ENCODE data around the gene AHCYL1.

AHCYL1 gene

DNA sequence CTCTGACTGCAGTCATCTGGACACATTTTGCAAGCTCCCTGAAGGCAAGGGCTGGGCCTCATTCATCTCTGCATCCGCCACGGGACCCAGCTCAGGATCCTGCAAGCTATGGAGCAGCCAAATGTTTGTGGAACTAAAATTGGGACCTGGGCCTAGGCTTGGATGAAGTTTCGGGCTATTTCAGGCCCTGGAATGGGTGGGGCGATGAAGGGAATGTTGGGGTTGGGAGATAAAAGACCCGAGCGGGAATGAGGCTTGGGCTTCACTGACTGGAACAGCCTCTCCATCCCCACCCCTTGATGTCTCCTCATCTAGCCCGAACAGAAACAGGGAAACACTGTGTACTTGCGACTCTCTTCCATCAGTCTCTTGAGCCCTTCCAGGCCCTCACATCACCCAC lies 7.3 kb upstream of the AHCYL1 start:
- DNase-seq = no peak

DNA sequence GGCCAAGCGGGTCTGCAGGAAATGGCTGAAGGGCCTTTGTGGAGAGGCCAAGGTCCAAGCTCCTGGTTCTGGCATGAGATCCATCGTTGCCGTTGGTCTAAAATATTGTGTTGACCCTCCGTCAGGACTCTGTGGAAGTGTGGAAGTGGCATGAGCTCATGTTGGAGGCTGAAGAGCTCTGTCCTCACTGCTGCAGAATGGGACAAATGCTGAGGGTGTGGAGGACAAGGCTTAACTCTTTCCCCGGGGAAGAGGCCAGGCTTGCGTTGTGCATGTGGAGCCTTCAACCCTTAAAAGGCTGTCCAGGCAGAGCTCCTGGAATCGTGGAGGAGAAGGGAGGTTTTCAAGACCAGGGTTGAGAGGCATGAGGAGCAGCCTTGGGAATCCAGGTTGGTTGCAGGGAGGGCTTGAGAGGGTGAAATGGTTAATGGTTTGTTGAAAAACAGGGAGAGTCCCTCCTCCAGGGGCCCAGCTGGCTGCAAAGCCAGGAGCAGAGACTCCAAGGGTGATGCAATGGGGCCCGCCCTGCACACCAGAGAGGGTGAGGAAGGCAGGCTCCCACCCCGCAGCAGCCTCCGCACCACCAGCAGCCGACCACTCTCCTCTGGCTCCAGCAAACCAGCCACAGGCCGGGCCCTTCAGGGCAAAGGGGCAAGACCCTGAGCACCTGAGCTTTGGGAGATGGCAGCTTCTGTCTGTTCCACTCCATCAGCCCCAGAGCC lies 6.7 kb upstream of the AHCYL1 start:
- no peak for DNase-seq

DNA sequence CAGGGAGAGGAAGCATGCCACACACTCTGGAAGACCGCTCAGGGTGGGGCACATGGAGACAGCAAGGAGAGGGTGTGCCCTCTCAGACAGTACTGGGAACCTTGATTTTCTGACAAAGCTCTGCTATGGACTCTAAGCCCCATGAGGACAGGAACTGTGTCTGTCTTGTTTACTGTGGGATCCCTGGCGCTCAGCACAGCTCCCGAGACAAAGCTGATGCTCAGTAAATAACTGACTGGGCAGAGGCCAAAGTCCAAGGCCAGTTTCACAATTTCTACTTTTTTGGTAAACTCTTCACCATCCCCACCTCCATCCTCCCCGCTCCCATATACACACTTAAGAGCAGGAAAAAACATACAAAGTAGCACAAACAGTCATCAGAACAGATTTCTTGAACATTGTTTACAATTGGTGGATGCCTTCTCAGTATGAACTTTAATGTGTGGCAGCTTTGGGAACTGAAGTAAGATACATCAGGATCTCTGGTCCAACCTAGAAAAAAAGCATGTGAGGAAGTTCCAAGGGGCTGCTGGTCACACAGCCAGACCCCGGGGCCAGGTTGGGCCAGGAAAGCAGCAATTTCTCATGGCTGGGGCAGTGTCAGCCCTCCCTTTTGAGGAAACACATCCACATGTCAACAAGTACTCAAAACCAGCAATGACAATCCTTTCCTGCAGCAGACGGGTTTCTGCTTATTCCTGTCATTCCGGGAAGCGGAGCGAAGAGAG lies 5.6 kb upstream of the AHCYL1 start:
- DNase-seq = no peak

DNA sequence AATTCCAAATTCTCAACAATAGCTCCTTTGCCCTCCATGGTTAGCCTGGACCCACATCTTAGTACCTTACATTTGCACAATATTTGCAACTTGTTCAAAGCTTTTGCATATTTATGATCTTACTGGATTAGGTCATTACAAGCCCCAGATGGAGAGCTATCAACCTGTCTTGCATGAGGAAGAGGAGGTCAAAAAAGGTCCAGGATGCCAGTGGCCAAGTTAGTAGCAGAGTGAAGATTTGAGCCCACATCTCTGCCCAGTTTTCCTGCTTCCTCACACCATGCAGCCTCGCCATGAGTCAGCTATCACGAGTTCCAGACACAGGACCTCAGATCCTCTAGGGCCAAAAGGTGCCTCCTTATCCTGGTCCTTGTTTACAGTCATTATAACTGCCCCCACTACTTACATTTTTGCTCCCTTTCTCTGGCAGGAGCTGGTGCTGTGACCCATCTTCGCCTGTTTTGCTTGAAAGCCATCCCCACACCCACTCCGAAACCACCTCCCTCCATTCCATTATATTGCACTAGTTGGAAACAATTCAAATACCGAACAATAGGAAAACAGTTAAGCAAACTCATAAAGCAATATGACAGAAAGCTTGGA lies 5.0 kb upstream of the AHCYL1 start:
- no peak for DNase-seq

DNA sequence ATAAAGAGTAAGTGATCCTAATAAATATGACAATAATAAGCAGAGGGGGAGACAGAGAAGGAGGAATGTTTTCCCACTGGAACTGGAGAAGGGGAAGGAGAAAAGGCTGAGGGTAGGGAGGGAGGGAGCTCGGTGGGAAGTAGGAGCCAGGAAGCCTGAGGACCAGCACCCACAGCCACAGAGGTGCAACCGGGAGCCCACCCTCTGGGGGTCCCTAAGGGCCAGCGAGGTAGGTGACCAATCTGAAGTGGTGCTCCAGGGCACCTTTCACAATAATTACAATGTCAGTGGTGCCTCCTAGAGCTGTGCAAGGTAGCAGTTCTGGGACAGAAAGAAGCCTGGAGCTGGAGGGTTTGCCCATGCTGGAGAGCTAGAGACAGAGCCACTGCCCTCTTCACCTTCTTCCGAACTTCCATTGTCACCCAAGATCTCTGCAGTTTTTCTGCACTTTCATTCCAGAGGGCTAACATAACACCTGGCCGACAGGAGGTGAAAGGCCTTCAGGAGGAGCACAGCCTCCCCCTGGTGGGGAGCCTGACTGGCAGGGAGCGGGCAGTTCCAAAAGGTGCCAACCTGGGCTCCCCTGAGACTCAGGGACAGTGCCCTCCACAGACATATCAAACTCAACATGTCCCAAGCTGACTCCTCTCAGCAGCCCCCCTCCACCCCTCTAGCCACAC lies 4.1 kb upstream of the AHCYL1 start:
- DNase-seq = no peak

DNA sequence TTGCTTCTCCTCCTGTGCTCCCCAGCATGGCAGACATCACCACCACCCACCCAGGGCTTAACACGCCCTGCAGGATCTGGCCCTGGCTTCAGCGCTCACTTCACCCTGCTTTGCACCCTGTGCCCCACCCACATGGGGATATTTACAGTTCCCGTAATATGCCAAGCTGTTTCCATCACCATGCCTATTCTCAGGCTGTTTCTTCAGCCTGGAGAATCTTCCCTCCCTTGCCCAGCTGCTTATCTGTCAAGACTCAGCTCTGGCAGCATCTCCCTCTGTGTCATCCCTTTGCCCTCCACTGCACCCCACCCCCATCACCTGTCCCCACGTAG lies 3.6 kb upstream of the AHCYL1 start:
- DNase-seq = no peak

DNA sequence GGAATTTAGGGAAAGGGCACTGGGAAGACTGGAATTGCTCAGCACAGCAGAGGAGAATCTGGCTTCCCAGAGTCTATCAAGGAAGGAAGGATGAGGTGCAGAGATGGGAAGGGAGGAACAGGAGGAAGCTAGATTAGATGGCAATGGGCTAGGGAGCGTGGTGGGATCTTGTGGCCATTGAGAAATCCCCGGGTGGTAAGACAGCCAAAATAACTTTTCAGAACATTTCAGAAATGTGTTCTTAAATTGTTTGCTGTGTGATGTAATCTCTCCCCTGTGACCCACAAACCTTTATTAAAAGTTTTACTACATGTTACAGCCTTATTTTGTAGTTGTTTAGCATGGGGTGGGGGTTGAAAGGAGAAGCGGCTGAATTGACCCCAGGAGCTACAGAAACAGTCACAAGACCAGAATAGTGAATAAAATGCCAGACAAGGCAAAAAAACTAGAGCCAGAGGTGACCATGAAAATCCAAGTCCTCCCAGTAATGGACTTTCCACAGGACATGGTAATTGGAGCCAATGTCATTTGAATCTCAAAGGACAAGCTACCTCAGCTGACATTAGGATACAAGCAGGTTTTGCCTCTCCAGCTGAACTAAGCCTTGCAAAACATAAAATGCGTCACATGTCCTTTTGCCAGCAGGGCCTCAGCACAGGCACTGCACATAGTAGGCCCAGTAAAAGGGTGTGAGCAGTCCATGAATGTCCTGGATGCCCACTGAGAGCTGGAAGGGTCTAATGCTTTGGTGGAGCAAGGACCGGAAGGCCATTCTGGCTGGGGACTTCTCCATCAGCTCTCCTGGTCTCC lies 980 bp upstream of the AHCYL1 start:
- DNase-seq = no peak

DNA sequence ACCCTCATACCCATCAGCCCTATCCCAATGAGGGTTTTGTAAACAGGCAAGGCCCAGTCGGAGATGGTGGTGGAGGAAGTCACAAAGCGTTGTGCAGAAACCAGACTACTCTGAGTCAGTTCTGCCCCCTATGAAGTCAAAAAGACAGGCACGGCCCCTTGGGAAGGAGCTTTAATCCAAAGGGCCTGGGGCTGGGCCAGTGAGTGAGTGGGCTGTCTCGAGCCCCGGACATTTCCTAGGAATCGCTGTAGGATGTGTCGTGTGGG lies 442 bp upstream of the AHCYL1 start:
- no peak for DNase-seq

DNA sequence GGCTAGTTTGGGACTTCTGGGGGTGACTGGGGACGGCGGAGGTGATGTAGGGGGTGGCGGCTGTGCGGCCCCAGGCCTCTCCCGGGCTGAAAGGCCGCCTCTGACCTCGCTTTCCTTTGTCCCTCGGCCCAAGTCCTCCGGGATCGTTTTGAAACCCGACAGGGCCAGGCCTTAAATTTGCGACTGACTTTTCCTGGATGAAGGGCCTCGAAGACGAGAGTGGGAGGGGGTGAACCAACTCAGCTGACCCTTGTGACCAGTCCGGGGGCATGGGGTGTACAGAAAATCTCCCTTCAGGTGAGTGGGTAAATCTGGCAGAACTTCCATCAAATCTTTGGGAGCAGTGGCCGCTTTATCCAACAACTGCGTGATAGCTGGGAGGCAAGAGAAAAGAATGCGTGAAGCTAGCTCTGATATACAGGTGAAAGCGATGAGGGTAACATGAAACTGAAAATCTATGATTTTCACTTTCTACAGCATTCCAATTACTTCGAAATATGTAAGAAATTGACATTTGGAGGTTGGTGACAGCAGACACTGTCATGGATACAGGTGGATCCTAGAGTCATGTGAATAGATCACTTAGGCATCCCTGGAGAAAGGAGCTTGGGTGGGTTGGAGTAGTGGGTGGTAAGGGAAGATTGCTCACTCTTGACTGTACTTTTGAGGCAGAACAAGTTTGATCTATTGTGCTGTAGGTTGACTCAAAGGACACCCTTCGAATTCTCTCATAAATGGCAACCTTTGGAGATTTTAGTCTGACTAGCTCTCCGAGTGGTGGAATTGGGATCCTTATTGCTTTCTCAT lies 885 bp downstream of the AHCYL1 start:
- no peak for DNase-seq

DNA sequence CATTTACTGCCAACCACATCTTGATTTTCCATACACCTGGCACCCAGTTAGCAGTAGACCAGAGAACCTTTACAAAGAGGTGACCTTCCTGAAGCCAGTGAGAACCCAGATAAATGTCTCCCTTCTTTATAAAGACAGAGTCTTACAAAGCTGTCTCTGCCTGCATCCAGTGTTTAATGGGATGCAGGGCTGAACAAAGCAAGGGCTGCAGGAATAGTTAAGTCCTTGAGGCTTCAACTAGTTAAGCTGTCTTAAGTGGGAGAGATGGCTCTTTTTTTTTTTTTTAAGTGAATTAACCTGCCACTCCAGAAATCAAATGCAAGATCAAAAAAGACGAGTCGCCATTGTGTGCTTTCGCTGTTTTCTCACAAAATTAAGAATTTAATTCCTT lies 1.5 kb downstream of the AHCYL1 start:
- DNase-seq = no peak

DNA sequence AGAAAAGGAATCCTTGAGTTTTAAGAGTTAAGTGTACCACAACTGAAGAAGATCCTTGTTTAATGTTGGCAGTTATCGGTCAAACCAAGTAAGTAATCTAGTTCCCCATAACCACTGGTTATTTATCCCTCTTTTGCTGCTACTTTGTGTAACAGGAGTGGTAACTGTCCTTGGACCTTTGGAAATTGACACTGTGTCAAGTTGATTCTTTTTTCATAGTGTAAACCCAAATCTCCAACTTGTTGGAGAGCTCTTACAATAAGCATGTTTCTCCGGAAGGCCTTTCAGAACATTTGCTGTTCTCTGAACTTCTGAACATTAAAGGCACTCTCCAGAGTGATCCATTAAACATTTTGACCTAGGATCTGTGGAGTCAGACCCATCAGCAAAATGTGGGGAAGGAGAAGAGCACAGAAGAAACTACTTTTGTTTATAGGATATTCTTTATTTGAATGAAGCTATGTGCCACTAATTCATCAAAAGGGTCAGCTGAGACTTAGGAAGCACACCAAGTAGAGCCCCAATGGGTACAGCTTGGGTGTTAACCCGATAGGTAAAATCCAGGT lies 3.9 kb downstream of the AHCYL1 start:
- no peak for DNase-seq

DNA sequence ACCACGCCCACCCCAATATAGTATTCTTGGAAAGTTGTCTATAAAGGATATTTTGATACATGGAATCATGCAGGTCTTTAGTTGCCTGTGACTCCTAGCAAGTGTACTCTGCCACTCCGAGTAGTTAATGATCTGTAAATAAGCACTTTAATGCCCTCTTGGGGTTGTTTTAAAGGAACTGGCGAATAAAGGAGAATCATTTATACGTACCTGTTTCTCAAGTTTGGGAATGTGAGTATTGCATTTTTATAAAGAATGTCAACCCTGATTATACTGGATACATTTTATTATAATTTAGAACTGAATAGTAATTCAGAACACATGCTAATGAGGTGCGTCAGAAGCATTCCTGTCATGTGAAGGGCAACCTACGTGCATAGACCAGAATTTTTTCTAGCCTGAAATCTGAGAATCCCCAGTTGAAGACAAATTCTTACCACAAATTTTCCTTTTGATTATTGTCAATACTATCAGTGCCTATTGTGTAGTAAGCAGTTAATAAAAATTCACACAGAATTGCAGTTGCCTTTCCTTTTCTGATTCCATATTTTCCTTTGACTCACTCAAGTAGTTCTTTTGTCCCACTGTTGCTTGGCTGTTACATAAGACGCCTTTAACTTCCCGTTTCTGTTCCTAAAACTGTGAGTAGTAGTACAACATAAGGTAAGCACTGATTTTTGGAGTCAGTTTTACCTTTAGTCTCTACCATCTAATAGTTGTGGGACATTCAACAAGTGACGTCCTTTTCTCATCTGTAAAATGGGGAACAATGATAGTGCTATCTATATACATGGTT lies 5.1 kb downstream of the AHCYL1 start:
- no peak for DNase-seq

DNA sequence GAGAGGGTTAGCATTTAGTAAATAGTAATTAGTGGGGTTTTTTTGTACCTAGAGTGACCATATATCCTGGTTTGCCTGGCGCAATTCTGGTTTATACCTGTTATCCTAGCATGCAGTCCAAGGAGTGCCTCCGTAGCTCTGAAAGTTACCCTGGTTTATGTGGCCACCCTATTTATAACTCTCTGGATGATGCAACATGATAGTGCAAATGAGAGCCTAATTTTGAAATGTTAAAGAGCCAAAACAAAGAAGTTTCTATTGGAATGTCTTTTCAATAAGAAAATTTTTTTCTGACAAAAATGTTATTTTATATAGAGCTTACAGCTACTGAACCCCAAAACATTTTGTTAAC lies 5.7 kb downstream of the AHCYL1 start:
- DNase-seq = no peak

DNA sequence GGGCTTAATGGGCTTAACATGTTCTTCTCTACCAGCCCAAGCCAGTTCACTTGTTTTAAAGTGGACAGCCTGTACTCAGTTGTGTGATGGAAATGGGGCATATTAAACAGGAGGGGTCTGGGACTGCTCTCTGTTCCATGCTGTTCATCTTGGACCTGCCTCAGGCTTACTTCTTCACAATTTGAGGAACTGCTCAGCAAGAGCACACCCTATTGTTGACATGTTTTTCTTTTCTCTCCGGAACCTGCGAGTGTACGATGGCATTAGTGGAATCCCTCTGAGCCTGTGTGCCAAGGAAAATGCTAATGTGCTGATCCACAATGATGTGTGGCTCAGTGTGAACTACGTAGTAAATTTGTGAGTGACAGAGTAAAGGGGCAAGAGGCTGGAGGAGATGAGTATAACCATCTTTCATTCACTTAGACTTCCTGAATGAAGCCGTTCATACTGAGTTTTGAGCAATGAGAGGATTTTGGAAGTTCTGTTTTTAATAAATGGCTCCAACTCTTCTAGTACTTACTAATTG lies 6.9 kb downstream of the AHCYL1 start:
- DNase-seq = no peak

DNA sequence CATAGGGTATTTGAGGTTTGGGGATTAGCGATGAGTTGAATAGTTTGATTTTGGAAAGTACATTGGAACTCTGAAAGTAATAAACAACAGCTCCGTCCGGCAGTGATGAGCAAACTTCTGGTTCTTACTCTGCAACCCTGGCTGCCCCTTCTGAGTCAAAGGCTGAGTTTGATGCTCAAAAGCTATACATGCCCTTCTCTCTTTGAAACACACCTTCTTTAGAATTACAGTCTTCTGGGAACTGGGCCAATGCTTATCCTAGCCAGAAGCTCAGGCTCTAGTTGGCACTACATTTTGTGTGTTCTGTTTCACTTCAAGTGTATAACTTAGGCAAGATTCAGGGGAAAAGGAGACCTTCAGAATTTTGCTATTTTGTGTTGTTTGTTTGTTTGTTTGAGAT lies 9.3 kb downstream of the AHCYL1 start:
- DNase-seq = no peak

DNA sequence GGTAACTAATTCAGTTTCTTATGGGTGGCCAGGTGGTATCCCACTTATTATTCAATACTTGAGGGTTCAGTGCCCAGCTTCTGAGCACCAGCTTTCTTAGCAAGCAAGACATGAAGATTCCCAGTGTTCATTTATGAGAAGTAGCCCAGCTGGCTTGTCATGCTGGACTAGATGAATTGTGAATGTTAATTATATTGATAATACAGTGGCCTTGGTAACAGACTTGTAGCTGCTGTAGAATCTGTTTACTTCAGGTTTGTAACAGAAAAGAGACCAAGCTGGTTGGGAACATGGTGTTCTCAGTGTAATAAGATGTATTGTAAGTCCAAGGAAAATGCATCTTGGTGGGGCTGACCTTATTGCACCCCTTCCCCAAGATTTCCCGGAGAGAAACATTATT lies 10.1 kb downstream of the AHCYL1 start:
- no peak for DNase-seq

DNA sequence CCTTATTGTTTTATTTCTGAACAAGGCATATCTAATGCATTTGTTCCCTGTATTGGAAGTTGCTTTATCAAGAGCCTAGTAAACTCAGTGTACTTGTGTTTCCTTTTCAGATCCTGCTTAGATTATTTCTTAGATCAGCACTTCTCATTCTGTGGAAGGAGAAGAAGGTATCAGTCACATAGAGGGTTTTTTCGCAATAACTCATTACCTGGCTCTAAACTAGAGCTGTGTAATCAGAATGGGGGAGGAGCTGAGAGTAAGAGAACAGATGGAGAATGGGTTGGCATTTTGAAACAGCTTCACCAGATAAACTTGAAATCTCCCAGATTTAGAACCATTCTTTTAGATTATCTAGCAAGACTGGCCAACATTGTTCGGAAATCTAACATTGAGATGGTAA lies 11.0 kb downstream of the AHCYL1 start:
- DNase-seq = no peak

DNA sequence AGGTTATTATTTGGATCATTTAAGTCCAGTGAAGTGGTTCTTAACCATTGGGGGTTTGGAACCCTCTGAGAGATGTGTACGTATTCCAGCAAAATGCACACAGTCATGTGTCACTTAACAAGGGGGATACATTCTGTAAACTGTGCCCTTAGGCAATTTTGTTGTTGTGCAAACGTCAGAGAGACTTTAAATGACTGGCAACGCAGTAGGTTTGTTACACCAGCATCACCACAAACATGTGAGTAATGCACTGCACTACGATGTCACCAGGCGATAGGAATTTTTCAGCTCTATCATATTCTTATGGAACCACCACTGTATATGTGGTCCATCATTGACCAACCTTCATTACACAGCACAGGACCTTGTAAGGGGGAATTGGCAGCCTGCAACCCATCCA lies 11.9 kb downstream of the AHCYL1 start:
- no peak for DNase-seq

DNA sequence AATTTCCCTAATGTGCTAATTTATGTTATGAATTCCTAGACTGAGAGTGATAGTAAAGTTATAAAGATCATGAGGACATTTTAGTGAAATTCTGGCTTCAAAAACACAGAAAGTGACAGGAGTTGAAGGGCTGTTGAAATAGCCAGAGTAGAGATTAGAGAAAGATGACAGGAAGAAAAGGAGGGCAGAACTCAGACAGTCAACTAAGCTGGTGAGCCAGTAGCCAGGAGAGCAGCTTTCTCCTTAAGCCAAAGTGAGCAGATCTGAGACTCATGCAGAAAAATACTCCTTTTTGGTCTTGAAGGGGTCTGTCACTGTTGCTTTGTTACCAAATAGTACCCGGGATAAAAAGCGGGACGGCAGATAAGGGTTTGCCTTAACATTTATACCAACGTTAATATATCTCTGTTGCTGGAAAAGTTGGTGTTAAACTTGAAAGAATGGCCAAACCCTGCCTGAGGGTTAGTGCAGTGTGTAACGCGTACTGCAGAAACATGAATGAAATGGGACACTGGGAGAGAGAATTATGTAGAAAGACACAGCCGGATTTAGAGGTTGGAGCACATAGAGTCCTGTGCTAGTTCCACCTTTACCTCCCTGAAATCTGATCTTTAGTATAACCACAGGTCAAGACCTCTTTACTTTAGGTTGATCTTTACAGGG lies 12.8 kb downstream of the AHCYL1 start:
- DNase-seq = no peak

DNA sequence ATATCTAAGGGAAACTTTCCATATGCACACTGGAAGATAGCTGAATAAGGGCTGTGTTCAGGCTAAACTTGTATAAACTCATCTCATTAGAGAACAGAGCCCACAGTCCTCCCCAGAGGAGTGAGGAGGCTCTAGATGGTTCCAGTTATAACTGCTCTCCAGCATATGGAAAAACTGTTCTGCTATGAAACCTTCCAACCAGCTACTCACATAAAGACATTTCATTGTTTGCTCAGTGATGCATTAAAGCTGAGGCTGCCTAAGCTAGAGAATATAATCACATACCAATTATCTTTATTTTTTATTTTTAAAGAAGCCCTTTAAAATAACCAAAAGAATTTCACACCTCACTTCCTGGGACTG lies 13.3 kb downstream of the AHCYL1 start:
- DNase-seq = no peak

DNA sequence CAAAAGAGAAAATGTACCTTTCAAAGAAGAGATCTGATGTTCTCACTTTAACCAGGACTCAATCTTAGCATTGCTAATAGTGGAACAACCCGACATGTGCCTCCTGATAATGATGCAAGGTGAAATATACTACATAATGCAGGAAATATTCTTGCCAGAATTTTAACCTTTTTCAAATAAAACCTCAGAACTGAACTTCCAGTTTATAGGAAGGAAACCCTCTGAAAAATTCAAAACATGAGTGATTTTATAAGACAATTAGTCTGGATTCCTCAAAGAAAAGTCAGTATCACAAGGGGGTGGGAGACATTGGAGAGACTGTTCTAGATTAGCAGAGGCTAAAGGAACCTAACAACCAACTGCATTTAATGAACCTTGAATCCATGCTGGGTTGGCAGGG lies 18.1 kb downstream of the AHCYL1 start:
- DNase-seq = no peak

All from NCI-H1694 (cell line).